Left renal pelvis (tissue), 4 donors: ENCODE results near the gene EOLA2. TPM values are rescaled to one million over a fixed set of nuclear protein-coding genes. Genes with fewer than 3 reads are reported as not detected.
"Not testable (repeated sequence)": the region's sequence is repeated elsewhere in the genome, so short reads cannot be mapped to it uniquely, and the experiment has no call there.

Experiments
- DNase-seq, 4 donors: peaks; one replicate each; pipeline ENCODE4 v3.0.0-alpha.2; 2013; ENCODE audit warnings: low read depth in 4 of 4, low spot score in 3 of 4
- polyA plus RNA-seq, 4 donors: library from polyadenylated mRNA; unstranded; fragments of 120-200 nt; gene quantifications; one replicate each; pipeline ENCODE4 v1.2.1, GENCODE V29; 2013; ENCODE audit not compliant: insufficient read length in 4 of 4

EOLA2 gene
- 10 to 100 TPM; 23.7 to 35.7 (median 27.7) TPM for polyA plus RNA-seq

DNA sequence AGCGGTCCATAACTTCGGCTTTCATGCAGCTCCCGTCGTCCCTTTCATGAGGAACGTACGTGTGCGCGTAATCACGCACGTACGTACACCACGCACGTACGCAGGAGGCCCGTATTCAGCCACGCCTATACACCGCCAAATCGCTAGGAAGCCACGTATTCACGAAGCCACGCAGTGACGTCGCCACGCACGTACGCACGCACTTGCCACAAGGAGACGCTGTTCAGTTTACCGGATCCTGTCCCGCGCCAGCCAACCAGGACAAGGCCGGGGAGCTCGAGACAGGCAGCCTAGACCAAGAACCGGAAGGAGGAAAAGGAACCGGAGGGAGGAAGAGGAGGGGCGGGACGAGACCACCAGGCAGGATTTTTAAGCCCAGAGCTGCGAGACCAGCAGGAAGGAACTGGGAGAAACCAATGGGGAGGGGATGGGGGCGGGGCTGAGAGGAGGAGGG lies at the start of gene EOLA2:
Gene EOLA2 (minus strand): TSS at position 65 of the 454 bp plus-strand sequence. CDS start 4,617 bp downstream, outside the sequence.
- DNase-seq, result peak; percentile 87 to 90 (median 88)

GRCh38 chrX:149987613-149988012 lies 49.3 kb upstream of the EOLA2 start:
- no peak for DNase-seq

DNA sequence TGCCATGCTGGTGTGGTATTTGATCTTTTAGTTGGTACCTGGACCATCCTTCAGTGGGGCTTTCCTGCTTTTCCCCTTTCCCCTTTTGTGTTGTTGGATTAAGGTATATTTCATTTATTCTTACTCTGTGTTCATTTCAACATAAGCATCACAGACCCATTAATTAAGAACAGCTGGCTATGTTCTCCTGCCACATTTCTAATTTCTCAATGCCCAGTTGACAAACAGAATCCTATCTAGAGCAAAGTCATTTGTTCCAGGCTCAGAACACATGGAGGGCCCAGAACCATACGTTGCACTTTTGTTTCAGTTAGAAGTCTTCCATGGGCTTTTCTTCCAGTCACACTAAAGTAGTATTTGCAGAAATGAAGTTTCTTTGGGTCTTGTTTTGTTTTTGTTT lies 46.1 kb upstream of the EOLA2 start:
- no peak for DNase-seq

DNA sequence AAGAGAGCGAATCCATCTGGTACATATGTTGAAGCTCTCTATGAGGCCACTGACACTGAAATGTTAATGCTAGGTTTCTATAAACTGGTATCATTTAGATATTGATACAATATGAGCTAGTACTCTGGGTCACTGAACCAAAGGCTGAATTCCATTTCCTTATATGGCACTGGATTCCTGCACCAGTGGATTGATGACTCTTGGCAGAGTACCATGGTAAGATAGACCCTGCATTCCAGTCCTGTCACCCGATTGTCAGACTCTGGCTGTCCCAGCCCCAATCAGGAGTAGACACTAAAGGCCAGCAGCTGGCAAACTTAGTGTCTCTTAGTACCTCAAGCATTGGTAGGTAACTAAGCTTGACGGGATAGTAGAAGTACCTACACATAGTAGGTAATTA lies 44.0 kb upstream of the EOLA2 start:
- DNase-seq, result no peak

GRCh38 chrX:149979126-149979644 lies 40.9 kb upstream of the EOLA2 start:
- no peak for DNase-seq

GRCh38 chrX:149962859-149963757 lies 24.8 kb upstream of the EOLA2 start:
- DNase-seq, result no peak

GRCh38 chrX:149962010-149962409 lies 23.7 kb upstream of the EOLA2 start:
- DNase-seq, result no peak

- no peak for DNase-seq
These were observed 23.3 kb upstream of the EOLA2 start for GRCh38 chrX:149961572-149961971.

- DNase-seq, result no peak
These were observed 12.4 kb upstream of the EOLA2 start for GRCh38 chrX:149950681-149951080.

- no peak for DNase-seq
These were observed 11.6 kb upstream of the EOLA2 start for GRCh38 chrX:149949743-149950436.

DNA sequence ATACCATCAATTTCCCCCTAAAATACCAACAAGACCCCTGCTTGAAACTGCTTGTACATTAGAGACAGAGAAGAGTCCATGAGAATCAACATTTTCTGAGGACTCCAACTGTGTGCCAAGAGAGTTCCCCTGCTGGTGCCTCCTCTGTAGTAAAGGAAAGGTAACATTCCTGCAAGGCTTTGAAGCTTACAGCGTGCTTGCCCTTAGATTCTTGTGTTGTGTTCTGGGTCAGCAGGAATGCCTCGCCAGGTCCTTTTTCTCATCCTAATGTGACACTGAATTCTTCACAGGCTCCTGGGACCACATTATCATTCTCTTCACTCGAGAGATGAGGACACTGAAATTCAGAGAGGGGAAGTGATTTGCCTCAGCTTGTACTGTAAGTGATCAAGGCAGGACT lies 9.7 kb upstream of the EOLA2 start:
- no peak for DNase-seq

GRCh38 chrX:149946932-149947331 lies 8.6 kb upstream of the EOLA2 start:
- DNase-seq, result not testable (repeated sequence)

DNA sequence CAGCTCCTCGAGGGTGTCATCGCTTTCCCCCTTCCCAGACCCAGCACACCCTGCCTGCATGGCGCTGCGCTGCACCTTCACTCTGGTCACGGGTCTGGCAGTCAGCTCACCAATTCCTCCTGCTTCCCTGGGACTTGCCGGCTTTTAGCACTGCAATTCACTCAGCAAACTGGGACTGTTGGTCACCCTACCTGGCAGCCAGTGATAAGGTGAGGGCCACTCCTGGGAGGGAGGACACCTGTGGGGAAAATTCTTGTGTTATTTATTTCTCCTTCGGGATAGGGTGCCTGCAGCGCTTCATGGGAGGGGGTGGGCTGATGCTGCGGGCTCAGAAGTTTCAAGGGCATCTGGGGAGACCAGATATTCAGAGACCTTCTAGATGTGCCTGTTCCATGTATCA lies 7.5 kb upstream of the EOLA2 start:
- DNase-seq, result not testable (repeated sequence)

- not testable (repeated sequence) for DNase-seq
These were observed 6.9 kb upstream of the EOLA2 start for GRCh38 chrX:149945087-149945670.

- DNase-seq, result not testable (repeated sequence)
These were observed 2.4 kb upstream of the EOLA2 start for GRCh38 chrX:149940674-149941024.

DNA sequence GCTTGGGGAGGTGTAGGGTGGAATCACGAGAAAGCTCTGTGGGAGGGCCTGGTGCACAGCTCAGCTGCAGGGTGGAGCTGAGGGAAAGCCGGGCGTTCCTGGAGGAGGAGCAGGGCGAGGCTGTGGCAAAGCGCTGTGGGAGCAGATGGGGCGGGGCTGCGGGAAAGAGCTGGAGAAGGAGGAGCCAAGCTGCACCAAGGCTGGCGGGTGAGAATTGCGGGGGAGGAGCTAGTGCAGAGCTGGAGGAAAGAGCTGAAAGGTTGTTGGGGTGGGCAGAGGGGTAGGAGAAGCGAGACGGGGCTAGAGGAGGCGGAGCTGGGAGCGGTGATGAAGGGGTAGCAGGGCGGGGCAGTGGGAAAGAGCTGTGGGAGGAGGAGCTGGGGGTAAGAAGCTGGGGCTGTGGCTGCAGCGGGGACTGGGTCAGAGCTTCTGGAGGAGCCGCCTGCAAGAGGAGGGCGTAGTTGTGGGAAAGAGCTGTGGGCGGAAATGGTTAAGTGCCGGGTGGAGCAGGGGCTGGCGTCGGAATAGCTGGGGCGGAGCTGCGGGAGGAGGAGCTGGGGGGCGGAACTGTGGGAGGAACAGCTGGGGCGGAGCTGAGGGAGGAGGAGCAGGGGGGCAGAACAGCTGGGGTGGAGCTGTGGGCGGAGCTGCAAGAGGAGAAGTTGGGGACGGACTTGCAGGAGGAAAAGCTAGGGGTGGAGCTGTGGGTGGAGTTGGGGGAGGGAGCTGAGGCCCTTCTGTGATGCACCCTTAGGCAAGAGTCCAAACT lies 1.8 kb upstream of the EOLA2 start:
- DNase-seq, result peak; percentile 78 to 87 (median 82)

DNA sequence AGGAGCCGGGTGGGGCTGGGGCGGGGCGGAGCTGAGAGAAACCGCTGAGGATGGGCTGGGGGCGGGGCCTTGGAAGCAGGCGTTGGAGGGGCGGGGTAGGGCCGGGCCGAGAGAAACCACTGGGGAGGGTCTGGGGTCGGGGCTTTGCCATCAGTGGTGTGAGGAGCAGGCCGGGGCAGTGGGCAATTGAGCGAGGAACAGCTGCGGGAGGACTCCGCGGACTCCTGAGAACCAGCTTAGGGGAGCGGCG lies 1.3 kb upstream of the EOLA2 start:
- DNase-seq, result no peak

- peak; percentile 63 to 82 (median 80) for DNase-seq
These were observed 777 bp upstream of the EOLA2 start for GRCh38 chrX:149938881-149939654.

GRCh38 chrX:149937871-149938426 lies 342 bp downstream of the EOLA2 start:
- DNase-seq, result no peak

DNA sequence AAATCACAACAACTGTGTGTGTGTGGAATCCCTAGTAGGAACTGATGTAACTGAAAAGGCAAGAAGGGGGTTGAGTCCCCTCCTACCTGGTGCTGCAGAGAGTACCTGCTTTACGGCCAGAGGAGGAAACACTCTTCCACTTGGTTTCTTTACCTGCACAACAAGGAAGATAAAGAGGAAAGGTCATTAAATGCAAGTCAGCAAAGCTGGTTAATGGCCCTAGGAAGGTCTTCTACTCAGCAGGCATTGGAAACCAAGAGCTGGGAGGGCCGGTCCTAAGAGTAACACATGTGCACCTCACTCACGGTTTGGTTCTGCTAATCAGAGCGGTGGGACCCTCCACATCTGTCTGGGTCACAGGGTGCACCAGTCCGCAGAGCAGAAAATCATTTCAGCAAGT lies 963 bp downstream of the EOLA2 start:
- not testable (repeated sequence) for DNase-seq
